HG03378 (cell line): ENCODE results near the gene ODAD4.
"Not testable (repeated sequence)": the region's sequence is repeated elsewhere in the genome, so short reads cannot be mapped to it uniquely, and the experiment has no call there.

Experiments
- ATAC-seq: cut with Tn5 transposase; IDR thresholded peaks from one replicate; pipeline ENCODE4 v1.9.1; 2021; ENCODE audit warnings: mild to moderate bottlenecking, moderate library complexity; ENCODE audit not compliant: unreplicated experiment

Gene ODAD4

GRCh38 chr17:41989702-41990419, 59.4 kb downstream of the ODAD4 start:
- no peak for ATAC-seq

GRCh38 chr17:41992576-41992975, 62.2 kb downstream of the ODAD4 start:
- no peak for ATAC-seq

GRCh38 chr17:41996855-41997164, 66.4 kb downstream of the ODAD4 start:
- no peak for ATAC-seq

- ATAC-seq = no peak
Observed at GRCh38 chr17:41998497-41998896, 68.1 kb downstream of the ODAD4 start.

- no peak for ATAC-seq
Observed at GRCh38 chr17:42000413-42001133, 70.2 kb downstream of the ODAD4 start.

GRCh38 chr17:42001729-42002128, 71.3 kb downstream of the ODAD4 start:
- no peak for ATAC-seq

- no peak for ATAC-seq
Observed at GRCh38 chr17:42002175-42002791, 71.9 kb downstream of the ODAD4 start.

GRCh38 chr17:42002792-42003301, 72.4 kb downstream of the ODAD4 start:
- no peak for ATAC-seq

GRCh38 chr17:42005166-42005565, 74.7 kb downstream of the ODAD4 start:
- ATAC-seq = no peak

GRCh38 chr17:42009170-42009569, 78.8 kb downstream of the ODAD4 start:
- ATAC-seq = no peak

GRCh38 chr17:42010266-42010680, 79.9 kb downstream of the ODAD4 start:
- not testable (repeated sequence) for ATAC-seq

- ATAC-seq = no peak
Observed at GRCh38 chr17:42010898-42011516, 80.6 kb downstream of the ODAD4 start.

- ATAC-seq = not testable (repeated sequence)
Observed at GRCh38 chr17:42012363-42012762, 81.9 kb downstream of the ODAD4 start.

- not testable (repeated sequence) for ATAC-seq
Observed at GRCh38 chr17:42013740-42014139, 83.3 kb downstream of the ODAD4 start.
